Epithelial cell of proximal tubule (primary cell): ENCODE measurements around the gene FAM13A. TPM values are rescaled to one million over a fixed set of nuclear protein-coding genes. Genes with fewer than 3 reads are reported as not detected.
"Not testable (repeated sequence)": the region's sequence is repeated elsewhere in the genome, so short reads cannot be mapped to it uniquely, and the experiment has no call there.

ENCODE experiments used
- DNase-seq: peaks from one replicate; pipeline ENCODE4 v3.0.0-alpha.2; 2011; ENCODE audit warnings: low read depth
- H3K4me3 ChIP-seq: 2 replicates; pipeline ENCODE4 v1.5.1; 2011; ENCODE audit warnings: low read depth, mild to moderate bottlenecking, low read length
- total RNA-seq: library from RNA; depleted of rRNA; stranded (reverse); fragments of >200 nt; gene quantifications from 2 replicates; pipeline ENCODE4 v1.2.3, GENCODE V29; 2015
- TF ChIP-seq, protein P1 (sequence below): conservative IDR thresholded peaks from 2 replicates; pipeline ENCODE4 v1.5.1; 2012; ENCODE audit warnings: low read depth, mild to moderate bottlenecking, low read length

The FAM13A gene
- total RNA-seq, 1 donor from 2014 or later: 3.0 TPM

DNA sequence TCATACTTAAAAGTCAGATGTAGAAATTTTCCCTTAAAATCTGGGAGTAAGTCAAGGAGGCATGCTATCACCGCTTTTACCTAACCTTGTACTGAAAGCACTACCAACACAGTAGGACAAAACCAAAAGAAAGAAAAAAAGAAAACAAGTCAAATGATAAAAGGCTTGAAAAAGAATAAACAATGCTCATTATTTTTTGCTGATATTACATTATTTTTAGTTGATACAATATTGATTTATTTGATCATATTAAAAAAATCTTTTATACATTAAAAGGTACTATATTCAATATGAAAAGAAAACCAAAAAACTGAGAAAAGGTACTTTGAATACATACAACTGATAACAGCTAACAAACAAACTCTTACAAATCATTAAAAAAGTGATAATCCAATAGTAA is 164.3 kb downstream of the FAM13A start:
- TF ChIP-seq, protein P1, sequence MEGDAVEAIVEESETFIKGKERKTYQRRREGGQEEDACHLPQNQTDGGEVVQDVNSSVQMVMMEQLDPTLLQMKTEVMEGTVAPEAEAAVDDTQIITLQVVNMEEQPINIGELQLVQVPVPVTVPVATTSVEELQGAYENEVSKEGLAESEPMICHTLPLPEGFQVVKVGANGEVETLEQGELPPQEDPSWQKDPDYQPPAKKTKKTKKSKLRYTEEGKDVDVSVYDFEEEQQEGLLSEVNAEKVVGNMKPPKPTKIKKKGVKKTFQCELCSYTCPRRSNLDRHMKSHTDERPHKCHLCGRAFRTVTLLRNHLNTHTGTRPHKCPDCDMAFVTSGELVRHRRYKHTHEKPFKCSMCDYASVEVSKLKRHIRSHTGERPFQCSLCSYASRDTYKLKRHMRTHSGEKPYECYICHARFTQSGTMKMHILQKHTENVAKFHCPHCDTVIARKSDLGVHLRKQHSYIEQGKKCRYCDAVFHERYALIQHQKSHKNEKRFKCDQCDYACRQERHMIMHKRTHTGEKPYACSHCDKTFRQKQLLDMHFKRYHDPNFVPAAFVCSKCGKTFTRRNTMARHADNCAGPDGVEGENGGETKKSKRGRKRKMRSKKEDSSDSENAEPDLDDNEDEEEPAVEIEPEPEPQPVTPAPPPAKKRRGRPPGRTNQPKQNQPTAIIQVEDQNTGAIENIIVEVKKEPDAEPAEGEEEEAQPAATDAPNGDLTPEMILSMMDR: no peak
- no peak for DNase-seq
- H3K4me3 ChIP-seq: no peak overlapping the region

DNA sequence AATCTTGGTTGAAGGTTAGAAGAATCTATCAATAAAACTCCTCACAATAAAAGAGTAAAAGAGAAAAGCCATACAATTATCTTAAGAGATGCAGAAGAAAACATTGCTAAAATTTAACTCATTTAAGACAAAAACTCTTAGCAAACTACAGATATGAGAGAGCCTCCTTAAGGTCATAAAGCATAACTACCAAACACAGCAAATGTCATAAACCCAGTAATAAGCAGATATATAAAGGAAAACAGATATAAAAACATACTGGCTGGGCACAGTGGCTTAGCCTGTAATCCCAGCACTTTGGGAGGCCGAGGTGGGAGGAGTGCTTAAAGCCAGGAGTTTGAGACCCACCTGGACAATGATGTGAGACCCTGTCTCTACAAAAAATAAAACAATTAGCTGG is 165.3 kb downstream of the FAM13A start:
- TF ChIP-seq, protein P1: no peak
- DNase-seq: no peak
- no peak overlapping the region for H3K4me3 ChIP-seq

DNA sequence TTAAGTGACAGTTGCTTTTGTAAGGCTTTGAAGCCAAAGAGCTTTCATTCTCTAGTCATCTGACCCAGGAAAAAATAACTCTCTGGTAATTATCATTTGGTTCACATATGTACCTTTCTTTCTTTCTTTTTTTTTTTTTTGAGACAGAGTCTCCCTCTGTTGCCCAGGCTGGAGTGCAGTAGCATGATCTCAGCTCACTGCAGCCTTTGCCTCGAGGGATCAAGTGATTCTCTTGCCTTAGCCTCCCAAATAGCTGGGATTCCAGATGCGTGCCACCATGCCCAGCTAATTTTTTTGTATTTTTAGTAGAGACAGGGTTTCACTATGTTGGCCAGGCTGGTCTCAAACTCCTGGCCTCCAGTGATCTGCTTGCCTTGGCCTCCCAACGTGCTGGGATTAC is 169.6 kb downstream of the FAM13A start:
- H3K4me3 ChIP-seq, DNase-seq: not testable (repeated sequence)

DNA sequence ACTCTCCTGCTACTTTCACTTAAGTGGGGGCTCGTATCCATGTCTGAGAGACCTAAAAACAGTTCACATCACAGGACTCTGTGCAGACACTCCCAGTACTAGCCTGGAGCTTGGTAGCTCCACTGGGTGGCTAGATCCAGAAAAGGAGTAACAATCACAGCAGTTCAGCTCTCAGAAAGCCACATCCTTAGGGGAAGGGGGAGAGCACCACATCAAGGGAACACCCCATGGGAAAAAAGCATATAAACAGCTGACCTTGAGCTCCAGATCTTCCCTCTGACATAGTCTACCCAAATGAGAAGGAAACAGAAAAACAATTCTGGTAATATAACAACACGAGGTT is 175.8 kb downstream of the FAM13A start:
- TF ChIP-seq, protein P1: no peak
- H3K4me3 ChIP-seq: no peak overlapping the region
- no peak for DNase-seq

DNA sequence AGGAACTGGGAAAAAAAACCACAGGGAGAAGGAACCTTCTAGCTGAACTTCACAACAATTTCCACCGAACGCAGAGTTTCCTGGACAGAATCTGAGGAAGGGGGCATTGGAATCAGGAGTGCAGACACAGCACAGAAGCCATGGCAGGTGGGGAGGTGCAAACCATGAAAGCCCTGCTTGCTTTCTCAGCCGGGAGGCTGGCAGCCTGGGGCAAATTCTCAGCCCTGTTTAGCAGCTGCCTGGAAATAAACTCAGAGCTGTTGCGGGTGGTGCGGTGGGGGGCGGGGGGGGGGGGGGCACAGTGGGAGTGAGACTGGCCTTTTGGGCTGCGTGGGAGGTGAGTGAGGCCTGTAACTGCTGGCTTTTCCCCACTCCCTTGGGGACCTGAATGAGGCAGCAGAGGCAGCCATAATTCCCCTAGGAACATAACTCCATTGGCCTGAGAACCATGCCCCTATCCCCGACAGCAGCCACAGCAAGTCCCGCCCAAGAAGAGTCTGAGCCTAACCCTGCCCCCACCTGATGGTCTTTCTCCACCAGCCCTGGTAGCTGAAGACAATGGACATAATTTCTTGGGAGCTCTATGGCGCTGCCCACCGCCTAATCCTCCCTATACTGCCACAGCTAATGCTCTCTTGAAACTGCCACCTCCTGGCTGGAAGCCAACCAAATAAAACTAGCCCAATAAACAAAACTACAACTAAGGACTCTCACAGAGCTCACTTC is 176.3 kb downstream of the FAM13A start:
- TF ChIP-seq, protein P1: no peak
- no peak for DNase-seq
- H3K4me3 ChIP-seq: no peak overlapping the region

DNA sequence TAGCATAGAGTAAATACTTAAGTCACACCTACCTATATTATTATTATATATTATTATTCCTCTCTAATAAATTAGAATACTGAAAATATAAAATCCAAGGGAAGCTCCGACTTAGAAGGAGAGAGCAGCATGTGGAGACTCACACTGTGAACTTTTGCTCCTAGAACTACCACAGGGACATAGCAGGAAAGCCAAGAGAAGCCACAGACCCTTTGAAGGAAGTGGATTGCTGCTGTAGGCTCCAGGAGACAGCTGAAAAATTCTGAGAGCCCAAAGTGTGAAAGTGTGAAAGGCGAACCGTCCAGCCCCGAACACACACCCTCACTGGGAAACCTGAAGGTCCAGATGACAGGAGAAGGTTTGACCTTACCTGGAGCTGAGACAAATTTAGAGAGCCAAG is 177.0 kb downstream of the FAM13A start:
- H3K4me3 ChIP-seq: no peak overlapping the region
- DNase-seq: no peak
- TF ChIP-seq, protein P1: no peak

DNA sequence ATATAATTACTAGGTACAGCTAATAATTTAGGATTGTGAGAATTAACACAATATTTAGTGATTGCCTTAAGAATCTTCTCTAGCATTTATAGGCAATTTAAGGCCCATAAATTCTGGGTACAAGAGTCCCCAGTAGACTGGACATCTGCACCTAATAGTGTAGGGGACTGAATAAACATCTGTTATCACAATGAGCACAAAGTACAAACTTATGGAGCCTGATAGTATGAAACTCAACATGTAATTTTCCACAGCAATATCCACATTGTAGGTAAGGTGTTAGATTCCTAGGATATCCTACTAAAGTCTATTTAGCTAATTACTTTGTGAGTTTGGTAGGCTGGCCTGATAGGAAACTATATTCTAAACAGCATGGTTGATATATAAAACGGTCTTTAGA is 178.3 kb downstream of the FAM13A start:
- no peak for DNase-seq
- H3K4me3 ChIP-seq: no peak overlapping the region
- TF ChIP-seq, protein P1: no peak
